ENCODE results near the gene PASK.

DNA sequence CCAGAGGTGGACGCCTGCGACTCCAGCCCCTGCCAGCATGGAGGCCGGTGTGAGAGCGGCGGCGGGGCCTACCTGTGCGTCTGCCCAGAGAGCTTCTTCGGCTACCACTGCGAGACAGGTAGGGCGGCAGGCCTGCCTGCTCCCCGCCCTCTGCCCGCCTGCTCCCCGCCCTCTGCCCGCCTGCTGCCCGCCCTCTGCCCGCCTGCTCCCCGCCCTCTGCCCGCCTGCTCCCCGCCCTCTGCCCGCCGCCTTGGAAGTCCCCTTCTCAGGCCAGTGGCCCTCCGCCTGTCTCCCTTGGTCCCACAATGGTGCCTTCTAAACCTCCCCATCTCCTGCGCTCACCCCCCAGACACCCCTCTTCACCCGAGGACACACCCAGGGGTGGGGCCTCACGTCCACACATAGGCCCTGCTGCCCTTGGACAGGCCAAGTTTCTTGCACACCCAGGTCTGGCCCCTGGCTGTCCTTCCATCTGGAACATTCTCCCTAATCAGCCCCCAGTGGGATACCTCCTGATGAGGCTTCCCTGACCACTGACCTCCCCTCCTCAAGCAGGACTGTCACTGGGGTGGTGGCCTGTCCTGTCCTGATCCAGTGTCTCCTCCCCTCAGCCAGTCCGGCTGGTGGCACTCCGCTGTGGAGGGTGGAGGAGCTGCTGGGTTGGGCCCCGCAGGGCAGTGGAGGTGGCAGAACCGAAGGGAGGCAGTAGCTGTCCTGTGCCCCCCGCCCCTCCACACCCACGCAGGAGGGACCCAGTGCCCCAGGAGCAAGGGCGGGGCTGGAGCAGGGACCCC lies 85.1 kb downstream of the PASK start:
- TF ChIP-seq, protein P1, sequence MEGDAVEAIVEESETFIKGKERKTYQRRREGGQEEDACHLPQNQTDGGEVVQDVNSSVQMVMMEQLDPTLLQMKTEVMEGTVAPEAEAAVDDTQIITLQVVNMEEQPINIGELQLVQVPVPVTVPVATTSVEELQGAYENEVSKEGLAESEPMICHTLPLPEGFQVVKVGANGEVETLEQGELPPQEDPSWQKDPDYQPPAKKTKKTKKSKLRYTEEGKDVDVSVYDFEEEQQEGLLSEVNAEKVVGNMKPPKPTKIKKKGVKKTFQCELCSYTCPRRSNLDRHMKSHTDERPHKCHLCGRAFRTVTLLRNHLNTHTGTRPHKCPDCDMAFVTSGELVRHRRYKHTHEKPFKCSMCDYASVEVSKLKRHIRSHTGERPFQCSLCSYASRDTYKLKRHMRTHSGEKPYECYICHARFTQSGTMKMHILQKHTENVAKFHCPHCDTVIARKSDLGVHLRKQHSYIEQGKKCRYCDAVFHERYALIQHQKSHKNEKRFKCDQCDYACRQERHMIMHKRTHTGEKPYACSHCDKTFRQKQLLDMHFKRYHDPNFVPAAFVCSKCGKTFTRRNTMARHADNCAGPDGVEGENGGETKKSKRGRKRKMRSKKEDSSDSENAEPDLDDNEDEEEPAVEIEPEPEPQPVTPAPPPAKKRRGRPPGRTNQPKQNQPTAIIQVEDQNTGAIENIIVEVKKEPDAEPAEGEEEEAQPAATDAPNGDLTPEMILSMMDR (IDR thresholded peaks at IDR 0.05), result no peak
- TF ChIP-seq, protein P2, sequence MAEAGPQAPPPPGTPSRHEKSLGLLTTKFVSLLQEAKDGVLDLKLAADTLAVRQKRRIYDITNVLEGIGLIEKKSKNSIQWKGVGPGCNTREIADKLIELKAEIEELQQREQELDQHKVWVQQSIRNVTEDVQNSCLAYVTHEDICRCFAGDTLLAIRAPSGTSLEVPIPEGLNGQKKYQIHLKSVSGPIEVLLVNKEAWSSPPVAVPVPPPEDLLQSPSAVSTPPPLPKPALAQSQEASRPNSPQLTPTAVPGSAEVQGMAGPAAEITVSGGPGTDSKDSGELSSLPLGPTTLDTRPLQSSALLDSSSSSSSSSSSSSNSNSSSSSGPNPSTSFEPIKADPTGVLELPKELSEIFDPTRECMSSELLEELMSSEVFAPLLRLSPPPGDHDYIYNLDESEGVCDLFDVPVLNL (CRISPR knock-in tag; IDR thresholded peaks at IDR 0.05; ENCODE audit: borderline replicate concordance, low read depth), result no peak
- TF ChIP-seq, protein P3, sequence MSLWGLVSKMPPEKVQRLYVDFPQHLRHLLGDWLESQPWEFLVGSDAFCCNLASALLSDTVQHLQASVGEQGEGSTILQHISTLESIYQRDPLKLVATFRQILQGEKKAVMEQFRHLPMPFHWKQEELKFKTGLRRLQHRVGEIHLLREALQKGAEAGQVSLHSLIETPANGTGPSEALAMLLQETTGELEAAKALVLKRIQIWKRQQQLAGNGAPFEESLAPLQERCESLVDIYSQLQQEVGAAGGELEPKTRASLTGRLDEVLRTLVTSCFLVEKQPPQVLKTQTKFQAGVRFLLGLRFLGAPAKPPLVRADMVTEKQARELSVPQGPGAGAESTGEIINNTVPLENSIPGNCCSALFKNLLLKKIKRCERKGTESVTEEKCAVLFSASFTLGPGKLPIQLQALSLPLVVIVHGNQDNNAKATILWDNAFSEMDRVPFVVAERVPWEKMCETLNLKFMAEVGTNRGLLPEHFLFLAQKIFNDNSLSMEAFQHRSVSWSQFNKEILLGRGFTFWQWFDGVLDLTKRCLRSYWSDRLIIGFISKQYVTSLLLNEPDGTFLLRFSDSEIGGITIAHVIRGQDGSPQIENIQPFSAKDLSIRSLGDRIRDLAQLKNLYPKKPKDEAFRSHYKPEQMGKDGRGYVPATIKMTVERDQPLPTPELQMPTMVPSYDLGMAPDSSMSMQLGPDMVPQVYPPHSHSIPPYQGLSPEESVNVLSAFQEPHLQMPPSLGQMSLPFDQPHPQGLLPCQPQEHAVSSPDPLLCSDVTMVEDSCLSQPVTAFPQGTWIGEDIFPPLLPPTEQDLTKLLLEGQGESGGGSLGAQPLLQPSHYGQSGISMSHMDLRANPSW (CRISPR knock-in tag; conservative IDR thresholded peaks at IDR 0.05; ENCODE audit: low read depth), result no peak
- TF ChIP-seq CBFB (CRISPR knock-in tag; IDR thresholded peaks at IDR 0.05; ENCODE audit: low read depth) (no peak), FOXP1 (CRISPR knock-in tag; IDR thresholded peaks at IDR 0.05; ENCODE audit: borderline replicate concordance) (no peak), NFYB (CRISPR knock-in tag; conservative IDR thresholded peaks at IDR 0.05; ENCODE audit: low read depth) (no peak)
- TF ChIP-seq, protein P4, sequence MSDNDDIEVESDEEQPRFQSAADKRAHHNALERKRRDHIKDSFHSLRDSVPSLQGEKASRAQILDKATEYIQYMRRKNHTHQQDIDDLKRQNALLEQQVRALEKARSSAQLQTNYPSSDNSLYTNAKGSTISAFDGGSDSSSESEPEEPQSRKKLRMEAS (CRISPR knock-in tag; IDR thresholded peaks at IDR 0.05), result no peak
- TF ChIP-seq, protein P5, sequence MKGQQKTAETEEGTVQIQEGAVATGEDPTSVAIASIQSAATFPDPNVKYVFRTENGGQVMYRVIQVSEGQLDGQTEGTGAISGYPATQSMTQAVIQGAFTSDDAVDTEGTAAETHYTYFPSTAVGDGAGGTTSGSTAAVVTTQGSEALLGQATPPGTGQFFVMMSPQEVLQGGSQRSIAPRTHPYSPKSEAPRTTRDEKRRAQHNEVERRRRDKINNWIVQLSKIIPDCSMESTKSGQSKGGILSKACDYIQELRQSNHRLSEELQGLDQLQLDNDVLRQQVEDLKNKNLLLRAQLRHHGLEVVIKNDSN (CRISPR knock-in tag; IDR thresholded peaks at IDR 0.05), result no peak
- TF ChIP-seq, protein P6, sequence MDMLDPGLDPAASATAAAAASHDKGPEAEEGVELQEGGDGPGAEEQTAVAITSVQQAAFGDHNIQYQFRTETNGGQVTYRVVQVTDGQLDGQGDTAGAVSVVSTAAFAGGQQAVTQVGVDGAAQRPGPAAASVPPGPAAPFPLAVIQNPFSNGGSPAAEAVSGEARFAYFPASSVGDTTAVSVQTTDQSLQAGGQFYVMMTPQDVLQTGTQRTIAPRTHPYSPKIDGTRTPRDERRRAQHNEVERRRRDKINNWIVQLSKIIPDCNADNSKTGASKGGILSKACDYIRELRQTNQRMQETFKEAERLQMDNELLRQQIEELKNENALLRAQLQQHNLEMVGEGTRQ (CRISPR knock-in tag; IDR thresholded peaks at IDR 0.05), result no peak
